SK-N-SH (cell line): ENCODE measurements around the gene CALN1. TPM values are rescaled to one million over a fixed set of nuclear protein-coding genes. Genes with fewer than 3 reads are reported as not detected.

Source experiments
- CTCF ChIA-PET: fragments of 300-600, 350-600 bp; formaldehyde crosslinking; extraction: SDS; loops from one replicate; lab custom pipeline; 2021; lab: Yijun Ruan, JAX
- POLR2A ChIA-PET: fragments of 350-600 bp; sonication (Branson Sonifier 250); formaldehyde crosslinking; extraction: SDS; loops from one replicate; lab custom pipeline; 2020; ENCODE audit warnings: antibody characterized with exemption, inconsistent platforms; lab: Yijun Ruan, JAX
- DNase-seq: peaks from one replicate; pipeline ENCODE4 v3.0.0; 2012
- H2AFZ ChIP-seq: fragments of 200-600 bp; sonication (generic); 2 replicates; pipeline ENCODE4 v1.8.1; 2016; ENCODE audit warnings: antibody characterized with exemption, mild to moderate bottlenecking, low read depth
- H3F3A ChIP-seq: fragments of 200-600 bp; sonication (generic); replicated peaks from 2 replicates; pipeline ENCODE3; 2016; ENCODE audit warnings: antibody characterized with exemption, mild to moderate bottlenecking; ENCODE audit not compliant: insufficient read depth
- H3K27ac ChIP-seq, 2 experiments: fragments of 200-500 bp in 1 of 2; fragments of 200-600 bp in 1 of 2; sonication (Bioruptor generic) in 1 of 2; sonication (generic), shearing (Covaris generic) in 1 of 2; 2 replicates each; pipeline versions ENCODE4 v1.5.1 to v1.6.1; 2014 to 2016; ENCODE audit warnings: low read depth in 2 of 2, inconsistent platforms in 1 of 2, low read length in 1 of 2, mild to moderate bottlenecking in 1 of 2, mixed read lengths in 1 of 2
- H3K27me3 ChIP-seq: fragments of 200-600 bp; sonication (generic), shearing (Covaris generic); 2 replicates; pipeline ENCODE4 v1.6.1; 2016; ENCODE audit warnings: mixed run types; ENCODE audit not compliant: insufficient read depth
- H3K36me3 ChIP-seq, 2 experiments: fragments of 200-500 bp in 1 of 2; fragments of 200-600 bp in 1 of 2; sonication (Bioruptor generic) in 1 of 2; sonication (generic) in 1 of 2; replicated peaks in 1 of 2; 2 replicates each; pipeline versions ENCODE3 to v1.5.1; 2014 to 2016; ENCODE audit warnings: low read length in 1 of 2, mild to moderate bottlenecking in 1 of 2; ENCODE audit not compliant: insufficient read depth in 2 of 2, control insufficient read depth in 1 of 2
- H3K4me1 ChIP-seq, 2 experiments: fragments of 200-500 bp in 1 of 2; fragments of 200-600 bp in 1 of 2; sonication (Bioruptor generic) in 1 of 2; sonication (generic), shearing (Covaris generic) in 1 of 2; 2 replicates each; pipeline versions ENCODE4 v1.5.1 to v1.6.1; 2014 to 2016; ENCODE audit warnings: low read depth in 1 of 2, low read length in 1 of 2, mixed run types in 1 of 2; ENCODE audit not compliant: insufficient read depth in 2 of 2, control insufficient read depth in 1 of 2
- H3K4me2 ChIP-seq: fragments of 200-600 bp; sonication (generic), shearing (Covaris generic); 2 replicates; pipeline ENCODE4 v1.6.1; 2017; ENCODE audit warnings: mixed run types
- H3K4me3 ChIP-seq, 2 experiments: fragments of 200-500 bp in 1 of 2; fragments of 200-600 bp in 1 of 2; sonication (Bioruptor generic) in 1 of 2; sonication (generic), shearing (Covaris generic) in 1 of 2; 2 replicates each; pipeline versions ENCODE4 v1.5.1 to v1.8.1; 2014 to 2016; ENCODE audit warnings: low read depth in 2 of 2, inconsistent platforms in 1 of 2, low read length in 1 of 2, mild to moderate bottlenecking in 1 of 2, mixed read lengths in 1 of 2, moderate library complexity in 1 of 2
- H3K79me2 ChIP-seq: fragments of 200-600 bp; sonication (generic); 2 replicates; pipeline ENCODE4 v1.8.1; 2017; ENCODE audit warnings: mild to moderate bottlenecking; ENCODE audit not compliant: insufficient read depth
- H3K9ac ChIP-seq: fragments of 200-600 bp; sonication (generic); 2 replicates; pipeline ENCODE4 v1.6.1; 2017; ENCODE audit warnings: mixed run types
- H3K9me2 ChIP-seq: fragments of 200-600 bp; sonication (generic); 2 replicates; pipeline ENCODE4 v1.6.1; 2017; ENCODE audit warnings: mixed run types
- H3K9me3 ChIP-seq: fragments of 200-600 bp; sonication (generic); 2 replicates; pipeline ENCODE4 v1.6.1; 2017; ENCODE audit warnings: mixed run types, mild to moderate bottlenecking, moderate library complexity
- H4K20me1 ChIP-seq: fragments of 200-600 bp; sonication (generic); 2 replicates; pipeline ENCODE4 v1.6.1; 2017; ENCODE audit warnings: mild to moderate bottlenecking, mixed run types; ENCODE audit not compliant: insufficient read depth
- ELF1 ChIP-seq: IDR thresholded peaks from 2 replicates; pipeline ENCODE4 v1.4.0; 2012
- FOSL2 ChIP-seq: IDR thresholded peaks from 2 replicates; pipeline ENCODE4 v1.4.0; 2012; ENCODE audit warnings: low read depth, mild to moderate bottlenecking, moderate library complexity, borderline replicate concordance
- FOXJ3 ChIP-seq: sonication (generic); formaldehyde crosslinking; IDR thresholded peaks from 2 replicates; pipeline ENCODE4 v1.5.1; 2020; ENCODE audit warnings: mild to moderate bottlenecking, missing genetic modification reagents
- GABPA ChIP-seq: IDR thresholded peaks from 2 replicates; pipeline ENCODE4 v1.4.0; 2012; ENCODE audit warnings: low read depth, mild to moderate bottlenecking
- GATA2 ChIP-seq: sonication (generic); formaldehyde crosslinking; IDR thresholded peaks from 2 replicates; pipeline ENCODE4 v1.5.0; 2020; ENCODE audit warnings: mild to moderate bottlenecking, missing genetic modification reagents
- MAX ChIP-seq: IDR thresholded peaks from 2 replicates; pipeline ENCODE4 v1.4.0; 2012; ENCODE audit warnings: low read depth
- MEF2A ChIP-seq: IDR thresholded peaks from 2 replicates; pipeline ENCODE4 v1.4.0; 2012; ENCODE audit warnings: low read depth, borderline replicate concordance
- POLR2AphosphoS5 ChIP-seq: IDR thresholded peaks from 2 replicates; pipeline ENCODE4 v1.6.1; 2012; ENCODE audit warnings: low read depth, low read length
- RXRA ChIP-seq: IDR thresholded peaks from 2 replicates; pipeline ENCODE4 v1.4.0; 2012; ENCODE audit warnings: low read depth, mild to moderate bottlenecking, borderline replicate concordance
- TAF1 ChIP-seq: IDR thresholded peaks from 2 replicates; pipeline ENCODE4 v1.6.1; 2012; ENCODE audit warnings: low read depth, mild to moderate bottlenecking, low read length, moderate library complexity, borderline replicate concordance
- TCF12 ChIP-seq: IDR thresholded peaks from 2 replicates; pipeline ENCODE4 v1.4.0; 2012
- YY1 ChIP-seq: IDR thresholded peaks from 2 replicates; pipeline ENCODE4 v1.4.0; 2012; ENCODE audit warnings: low read depth, mild to moderate bottlenecking
- ZBTB33 ChIP-seq: IDR thresholded peaks from 2 replicates; pipeline ENCODE4 v1.4.0; 2012; ENCODE audit warnings: low read depth, borderline replicate concordance
- WGBS: methylation state at CpG from one replicate; pipeline ENCODE4 v1.1.6; 2017; ENCODE audit warnings: low lambda C conversion rate; 5-methylcytosine and 5-hydroxymethylcytosine counted together
- polyA plus RNA-seq, 3 experiments: library from polyadenylated mRNA; depleted of rRNA; stranded (reverse); fragments of >200 nt; gene quantifications; 2 replicates each; pipeline ENCODE4 v1.2.3, GENCODE V29; 2012

Gene CALN1
- polyA plus RNA-seq, 1 of the 3 experiments (the other 2 are of a cell fraction) = not detected

DNA sequence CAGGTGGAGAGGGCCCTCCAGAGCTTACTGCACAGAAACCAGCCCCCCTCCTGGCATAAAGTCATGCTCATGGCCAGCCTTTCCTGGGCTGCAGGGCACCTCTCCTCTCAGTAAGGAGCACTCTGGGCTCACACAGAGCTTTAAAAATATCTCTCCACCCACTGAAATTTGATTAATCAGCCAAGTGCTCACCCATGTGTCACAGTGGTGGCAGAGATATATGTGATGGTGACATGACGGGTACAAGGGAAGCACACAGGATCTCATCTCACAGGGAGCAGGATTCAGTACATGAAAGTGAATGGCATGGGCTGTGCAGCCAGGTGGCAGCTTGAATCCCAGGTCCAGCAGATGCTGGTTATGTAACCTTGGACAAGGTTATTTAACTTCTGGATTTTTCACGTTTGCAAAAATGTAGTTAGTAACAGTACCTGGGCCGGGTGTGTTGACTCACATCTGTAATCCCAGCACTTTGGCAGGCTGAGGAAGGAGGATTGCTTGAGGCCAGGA, 144.8 kb downstream of the CALN1 start (continued):
- TF ChIP-seq ZBTB33 = no peak
- TF ChIP-seq GABPA = no peak
- TF ChIP-seq GATA2 (CRISPR knock-in tag) = no peak
- no peak for TF ChIP-seq POLR2AphosphoS5
- TF ChIP-seq, all 33 proteins: peak for 0

DNA sequence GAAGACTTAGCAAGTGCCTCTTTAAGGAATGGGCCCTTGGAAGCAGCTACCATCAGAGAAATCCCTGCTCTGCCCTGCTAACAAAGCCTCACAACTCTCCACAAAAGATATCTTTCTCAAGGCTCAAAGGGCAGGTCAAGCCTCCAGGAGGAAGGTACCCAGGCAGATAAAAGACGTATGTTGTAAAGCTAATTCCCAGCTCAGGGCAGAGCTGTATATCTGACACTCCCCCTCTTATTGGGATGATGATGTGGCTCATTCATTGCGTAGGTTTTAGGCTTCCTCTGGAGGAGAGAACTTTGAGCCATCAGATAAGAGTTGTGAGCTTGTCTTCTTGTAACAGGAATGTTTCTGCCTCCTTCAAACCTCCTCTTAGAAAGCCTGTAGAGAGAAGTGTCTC, 145.4 kb downstream of the CALN1 start:
- Histone ChIP-seq H3K36me3 (no peaks in the 10 kb centered on the region), H3F3A (no peaks in the 10 kb centered on the region), H3K27me3 (no peaks in the 10 kb centered on the region), H3K79me2 (no peaks in the 10 kb centered on the region), H3K4me2 (no peak overlapping the region), H3K9me3 (no peaks in the 10 kb centered on the region), H3K9me2 (no peaks in the 10 kb centered on the region), H3K27ac (no peak overlapping the region), H4K20me1 (no peaks in the 10 kb centered on the region), H3K4me3 (no peak overlapping the region), H2AFZ (no peak overlapping the region), H3K9ac (no peak overlapping the region), H3K4me1 (no peaks in the 10 kb centered on the region)
- CTCF ChIA-PET = no interaction called here
- no peak for DNase-seq
- WGBS = 3% methylated on average over 2 of the region's 2 CpGs
- TF ChIP-seq ZBTB33 (no peak), FOSL2 (no peak), ELF1 (no peak), YY1 (no peak), RXRA (no peak), POLR2AphosphoS5 (no peak), TAF1 (no peak), TCF12 (no peak), MEF2A (no peak), FOXJ3 (CRISPR knock-in tag) (no peak), MAX (no peak)
- POLR2A ChIA-PET = no interaction called here
